AG08396 (cell line): ENCODE results near the gene ARHGAP10.
A peak's percentile ranks its signal among the peaks of the same experiment; 100 is the strongest.

Source experiments
- DNase-seq: peaks from one replicate; pipeline ENCODE4 v3.0.0; 2012; ENCODE audit warnings: low spot score, mixed read lengths

The ARHGAP10 gene

GRCh38 chr4:147825451-147826287 lies 93.8 kb downstream of the ARHGAP10 start:
- no peak for DNase-seq

- DNase-seq: no peak
These were observed 94.4 kb downstream of the ARHGAP10 start for GRCh38 chr4:147826288-147826646.

GRCh38 chr4:147828331-147828905 lies 96.5 kb downstream of the ARHGAP10 start:
- no peak for DNase-seq

- DNase-seq: no peak
These were observed 97.7 kb downstream of the ARHGAP10 start for GRCh38 chr4:147829401-147830101.

GRCh38 chr4:147830102-147830463 lies 98.2 kb downstream of the ARHGAP10 start:
- no peak for DNase-seq

- no peak for DNase-seq
These were observed 99.1 kb downstream of the ARHGAP10 start for GRCh38 chr4:147830987-147831386.

GRCh38 chr4:147831551-147832171 lies 99.8 kb downstream of the ARHGAP10 start:
- DNase-seq: peak; percentile 69

GRCh38 chr4:147833254-147833653 lies 101.4 kb downstream of the ARHGAP10 start:
- no peak for DNase-seq

- no peak for DNase-seq
These were observed 101.9 kb downstream of the ARHGAP10 start for GRCh38 chr4:147833741-147834140.

GRCh38 chr4:147834480-147834879 lies 102.6 kb downstream of the ARHGAP10 start:
- no peak for DNase-seq

GRCh38 chr4:147836807-147837206 lies 104.9 kb downstream of the ARHGAP10 start:
- no peak for DNase-seq

GRCh38 chr4:147837435-147837834 lies 105.5 kb downstream of the ARHGAP10 start:
- DNase-seq: no peak

- DNase-seq: no peak
These were observed 106.0 kb downstream of the ARHGAP10 start for GRCh38 chr4:147837854-147838253.

GRCh38 chr4:147839200-147839599 lies 107.3 kb downstream of the ARHGAP10 start:
- DNase-seq: no peak

- no peak for DNase-seq
These were observed 107.8 kb downstream of the ARHGAP10 start for GRCh38 chr4:147839663-147840062.

- DNase-seq: no peak
These were observed 109.2 kb downstream of the ARHGAP10 start for GRCh38 chr4:147840838-147841738.

GRCh38 chr4:147842573-147842972 lies 110.7 kb downstream of the ARHGAP10 start:
- DNase-seq: no peak

- DNase-seq: no peak
These were observed 111.3 kb downstream of the ARHGAP10 start for GRCh38 chr4:147843162-147843561.

- no peak for DNase-seq
These were observed 112.9 kb downstream of the ARHGAP10 start for GRCh38 chr4:147844781-147845180.

GRCh38 chr4:147846318-147847155 lies 114.6 kb downstream of the ARHGAP10 start:
- no peak for DNase-seq
